HG03135 (cell line): ENCODE data around the gene SRGAP3.
"Not testable (repeated sequence)": the region's sequence is repeated elsewhere in the genome, so short reads cannot be mapped to it uniquely, and the experiment has no call there.

Source experiments
- ATAC-seq: cut with Tn5 transposase; IDR thresholded peaks from one replicate; pipeline ENCODE4 v1.9.1; 2021; ENCODE audit warnings: mild to moderate bottlenecking, moderate library complexity; ENCODE audit not compliant: unreplicated experiment

Gene SRGAP3

DNA sequence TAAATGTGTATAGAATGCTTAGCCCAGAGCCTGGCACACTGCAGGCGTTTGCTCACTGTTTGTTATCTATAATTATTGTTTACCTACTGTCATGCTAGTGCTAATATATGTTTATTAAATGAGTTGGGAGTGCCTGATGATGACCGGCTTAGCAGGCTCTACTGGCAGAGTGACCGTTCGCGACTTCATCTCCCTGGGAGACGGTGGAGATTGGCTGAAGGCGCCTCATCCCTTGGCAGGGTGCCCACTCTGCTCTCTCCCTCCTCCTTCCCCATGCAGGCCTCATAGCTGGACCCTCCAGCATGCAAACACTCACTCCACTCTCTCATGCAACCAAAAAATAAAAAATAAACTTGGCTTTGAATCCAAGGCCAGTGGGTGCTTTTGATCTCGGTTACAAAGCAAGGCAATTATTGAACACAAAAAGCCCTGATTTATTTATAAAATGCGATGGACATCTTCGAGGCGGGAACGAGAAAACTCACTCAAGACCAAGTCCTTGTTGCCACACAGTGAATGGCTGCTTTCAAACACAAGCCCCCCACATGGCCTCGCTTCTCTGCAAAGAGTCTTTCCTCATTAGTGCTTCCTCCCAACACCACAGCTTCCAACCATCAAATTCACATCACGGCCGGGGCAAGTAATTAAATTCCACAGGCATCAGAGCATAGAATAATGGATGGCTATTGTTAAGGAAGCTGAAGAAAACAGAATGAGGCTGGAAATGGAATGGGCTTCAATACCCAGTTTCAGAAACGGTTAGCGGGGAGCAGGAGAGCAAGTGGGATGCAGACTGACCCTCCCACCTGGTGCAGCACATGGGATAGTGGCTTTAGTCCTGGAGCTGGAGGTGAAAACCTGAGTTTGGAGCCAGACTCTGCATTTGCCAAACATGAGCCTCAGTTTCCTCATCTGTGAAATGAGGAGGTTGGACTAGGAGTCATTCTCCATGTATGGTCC is 150.4 kb downstream of the SRGAP3 start:
- no peak for ATAC-seq

DNA sequence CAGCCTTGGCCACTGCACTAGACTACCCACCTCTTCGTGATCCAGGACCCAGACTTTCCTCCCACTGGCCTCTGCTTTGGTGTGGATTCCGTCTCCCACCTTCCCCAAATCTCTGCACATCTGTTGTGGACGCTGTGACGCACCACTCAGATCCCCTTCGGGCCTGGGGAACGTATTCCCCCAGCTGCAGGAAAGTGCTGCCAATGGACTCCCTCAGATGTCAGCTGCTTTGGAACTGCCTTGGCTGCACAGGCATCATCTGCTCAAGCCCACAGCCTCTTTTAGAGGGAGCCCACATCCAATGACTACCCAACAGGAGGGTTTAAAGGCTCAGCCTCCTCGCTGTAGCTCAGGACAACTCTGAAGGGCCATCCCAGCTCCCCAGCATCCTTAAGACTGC is 152.0 kb downstream of the SRGAP3 start:
- no peak for ATAC-seq

DNA sequence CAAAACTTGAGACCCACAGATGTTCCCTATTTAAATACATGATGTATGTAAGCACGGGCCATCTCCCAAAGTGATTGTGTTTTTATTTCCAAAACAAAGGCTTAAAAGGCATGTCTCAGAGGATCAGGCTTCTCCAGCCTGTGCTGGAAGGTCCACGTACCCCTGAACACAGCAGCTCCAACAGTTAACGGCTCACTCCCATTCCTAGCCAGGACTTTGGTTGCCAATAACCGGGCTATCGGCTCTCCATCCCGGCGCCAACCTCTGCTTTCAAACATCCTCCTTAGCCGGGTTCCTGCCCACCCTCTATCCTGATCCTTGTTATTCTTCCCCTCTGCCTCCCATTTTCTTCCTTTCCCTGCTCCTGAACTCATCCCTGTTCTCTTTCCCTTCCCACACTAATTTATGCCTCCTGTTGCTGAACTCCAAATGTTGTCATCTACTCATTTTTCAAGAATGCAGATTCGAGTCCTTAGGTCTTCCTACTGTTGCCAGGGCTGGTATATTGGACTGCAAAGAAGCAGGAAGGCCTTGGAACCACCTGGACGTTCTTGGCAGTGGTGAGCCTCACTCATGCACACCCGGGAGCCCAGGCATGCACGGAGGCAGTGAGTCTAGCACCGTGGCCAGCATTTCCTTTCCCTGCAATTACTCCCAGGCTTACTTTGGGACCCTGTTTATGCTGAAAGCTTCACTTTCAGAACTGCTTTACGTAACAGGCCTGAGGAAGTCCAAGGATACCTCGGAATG is 157.8 kb downstream of the SRGAP3 start:
- ATAC-seq, result no peak

DNA sequence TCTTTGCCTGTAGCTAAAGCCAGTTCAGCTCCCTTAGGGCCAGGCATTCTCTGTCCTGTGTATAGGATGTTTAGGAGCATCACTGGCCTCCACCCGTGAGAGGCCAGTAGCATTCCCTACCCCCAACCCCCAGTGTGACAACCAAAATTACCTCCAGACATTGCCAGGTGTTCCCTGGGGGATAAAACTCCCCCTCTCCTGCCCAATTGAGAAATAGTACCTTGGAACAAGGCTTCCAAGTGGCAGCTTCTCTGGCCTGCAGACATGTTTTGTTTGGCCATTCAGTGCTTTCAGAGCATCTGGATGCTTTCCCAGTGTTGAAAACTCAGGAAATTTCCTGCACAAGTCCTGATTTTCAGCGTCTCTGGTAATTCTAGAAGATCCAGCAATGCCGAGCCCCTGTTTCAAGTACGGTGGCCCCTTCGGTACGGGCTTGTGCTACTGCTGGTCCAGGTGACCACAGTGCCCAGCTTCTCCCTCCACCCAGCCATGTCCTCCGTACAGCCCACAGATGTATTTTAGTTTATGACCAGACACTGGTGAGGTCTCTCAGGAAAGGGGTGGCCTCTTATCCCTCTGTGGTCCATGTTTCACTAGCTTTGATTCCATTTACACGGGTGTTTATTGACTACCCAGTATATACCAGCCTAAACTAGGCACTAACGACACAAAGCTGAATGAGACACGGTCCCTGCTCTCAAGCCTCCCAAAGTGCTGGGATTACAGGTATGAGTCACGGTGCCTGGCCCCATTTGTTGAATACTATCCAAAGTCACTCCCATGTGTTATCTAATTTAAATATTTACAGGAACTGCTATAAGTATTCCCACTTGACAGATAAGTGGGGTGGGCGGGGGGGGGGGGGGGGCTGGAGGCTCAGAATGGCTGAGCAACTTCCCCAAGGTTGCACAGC is 160.7 kb downstream of the SRGAP3 start:
- ATAC-seq, result no peak

DNA sequence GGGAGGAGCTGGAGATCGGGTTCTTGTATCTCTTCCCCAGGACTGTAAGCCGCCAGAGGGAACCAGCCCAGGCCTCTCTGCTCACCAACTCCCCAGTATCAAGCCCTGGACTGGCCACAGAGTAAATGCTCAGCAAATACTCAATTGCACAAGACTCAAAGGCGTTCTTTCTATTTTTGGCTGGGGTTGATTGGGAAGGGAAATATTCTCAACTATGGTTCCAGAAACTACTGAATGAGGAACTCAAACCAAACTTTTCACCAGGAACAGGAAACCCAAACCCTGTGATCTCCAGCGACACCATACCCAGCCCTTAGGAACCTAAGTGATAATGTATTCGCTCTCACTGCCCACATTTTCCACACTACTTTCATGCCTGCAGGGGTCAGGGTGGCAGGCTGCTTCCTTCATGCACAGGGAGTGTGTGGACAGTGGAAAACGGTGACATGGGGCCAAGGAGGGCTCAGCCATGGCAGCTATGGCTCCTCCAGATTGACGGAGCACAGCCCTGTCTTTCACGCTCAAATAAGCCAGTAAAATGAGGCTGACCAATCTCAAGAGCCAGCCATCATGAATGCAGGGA is 161.5 kb downstream of the SRGAP3 start:
- no peak for ATAC-seq

DNA sequence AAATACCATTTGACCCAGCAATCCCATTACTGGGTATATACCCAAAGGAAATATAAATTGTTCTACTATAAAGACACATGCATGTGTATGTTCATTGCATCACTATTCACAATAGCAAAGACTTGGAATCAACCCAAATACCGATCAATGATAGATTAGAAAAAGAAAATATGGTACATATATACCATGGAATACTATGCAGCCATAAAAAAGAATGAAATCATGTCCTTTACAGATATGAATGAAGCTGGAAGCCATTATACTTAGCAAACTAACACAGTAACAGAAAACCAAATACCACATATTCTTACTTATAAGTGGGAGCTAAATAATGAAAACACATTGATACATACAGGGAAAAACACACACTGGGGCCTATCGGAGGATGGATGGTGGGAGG is 164.0 kb downstream of the SRGAP3 start:
- not testable (repeated sequence) for ATAC-seq

DNA sequence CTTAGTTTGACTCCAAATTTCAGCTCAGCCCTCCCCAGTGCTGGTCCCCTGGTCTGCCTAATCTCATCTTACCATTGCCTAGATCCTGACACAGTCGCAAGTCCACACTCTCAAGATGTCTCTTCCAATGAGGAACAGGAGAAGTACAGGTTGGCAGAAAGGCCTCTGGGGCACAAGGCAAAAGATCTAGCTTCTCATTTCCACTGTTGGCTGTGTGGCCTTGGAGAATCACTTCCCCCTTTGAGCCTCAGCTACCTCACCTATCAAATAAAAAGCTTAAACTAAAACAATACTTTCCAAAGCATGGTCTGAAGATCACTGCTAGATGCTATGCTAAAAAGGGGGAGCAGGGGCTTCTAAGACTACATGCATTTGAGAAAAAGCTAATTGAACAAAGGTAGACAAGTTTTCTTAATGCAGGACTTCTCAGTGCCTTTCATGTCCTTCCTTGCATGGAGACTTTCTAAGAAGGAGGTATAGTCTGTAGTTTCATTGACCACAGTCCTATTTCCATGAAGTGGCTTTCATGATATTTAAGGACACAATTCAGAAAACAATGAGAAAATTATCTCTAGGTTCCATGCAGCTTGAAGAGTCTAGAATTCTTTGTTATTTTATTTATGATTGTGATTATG is 168.1 kb downstream of the SRGAP3 start:
- ATAC-seq, result no peak

DNA sequence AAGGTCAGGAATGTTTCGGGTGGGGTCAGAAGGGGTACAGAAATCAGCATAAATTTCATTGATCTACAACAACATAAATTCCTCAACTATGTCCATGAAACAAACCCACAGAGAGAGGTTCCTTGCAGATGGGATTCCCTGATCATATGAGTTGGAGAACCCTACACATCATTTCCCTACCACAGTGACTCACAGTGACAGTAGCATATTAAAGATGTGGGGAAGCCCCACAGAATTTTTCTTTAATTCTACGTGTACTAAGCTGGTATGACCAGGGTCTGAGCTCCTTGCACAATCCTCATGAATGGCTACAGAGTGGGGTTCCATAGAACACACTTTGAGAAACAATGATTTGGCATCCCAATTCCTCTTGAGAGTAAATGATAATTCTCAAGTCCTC is 169.3 kb downstream of the SRGAP3 start:
- no peak for ATAC-seq

DNA sequence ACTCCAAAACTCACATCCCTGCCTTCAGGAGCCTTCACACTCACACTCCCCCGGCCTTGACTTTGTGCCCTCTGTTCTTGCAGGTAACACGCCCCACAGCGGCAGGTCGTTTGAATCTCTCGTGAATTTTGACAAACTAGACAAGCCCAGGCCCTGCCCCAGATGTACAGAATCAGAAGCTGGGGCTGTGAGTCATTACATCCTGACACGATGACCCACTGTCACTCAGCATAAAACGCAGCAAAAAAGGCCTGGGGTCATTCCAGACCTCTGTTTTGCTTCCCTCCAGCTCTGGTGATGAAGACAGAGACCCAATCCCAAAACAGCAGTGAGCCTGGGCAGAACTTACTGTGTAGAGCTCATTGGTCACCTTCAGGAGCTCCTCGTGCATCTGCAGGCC is 169.8 kb downstream of the SRGAP3 start:
- ATAC-seq, result no peak

DNA sequence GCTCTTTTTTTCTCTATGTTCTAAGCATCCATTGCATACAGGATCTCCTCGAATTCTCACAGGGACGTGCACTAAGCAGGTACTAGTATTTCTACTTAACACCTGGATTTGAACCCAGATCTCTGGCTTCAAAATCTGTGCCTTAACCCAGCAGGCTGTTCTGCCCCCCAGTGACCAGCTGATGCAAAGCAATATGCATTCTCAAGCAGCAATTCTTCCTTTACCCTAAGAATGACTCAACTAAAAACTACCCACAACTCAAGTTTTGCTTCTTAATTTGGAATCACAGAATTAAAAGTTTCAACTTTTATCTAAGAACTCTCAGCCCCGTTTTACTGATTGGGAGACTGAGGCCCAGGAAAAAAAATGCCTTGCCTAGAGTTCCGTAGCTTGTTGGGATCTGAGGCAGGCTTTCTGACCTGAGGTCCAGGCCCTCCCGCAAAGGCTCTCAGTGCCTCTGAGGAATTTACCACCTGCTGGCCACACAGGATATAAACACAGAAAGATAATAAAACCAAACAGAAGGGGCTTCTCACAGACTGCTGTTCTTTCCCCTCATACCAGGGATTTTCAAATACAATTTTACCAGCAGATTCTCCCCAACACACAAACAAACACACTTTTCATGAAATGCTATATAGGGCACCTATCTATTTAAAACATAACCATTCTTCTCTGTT is 170.7 kb downstream of the SRGAP3 start:
- no peak for ATAC-seq

DNA sequence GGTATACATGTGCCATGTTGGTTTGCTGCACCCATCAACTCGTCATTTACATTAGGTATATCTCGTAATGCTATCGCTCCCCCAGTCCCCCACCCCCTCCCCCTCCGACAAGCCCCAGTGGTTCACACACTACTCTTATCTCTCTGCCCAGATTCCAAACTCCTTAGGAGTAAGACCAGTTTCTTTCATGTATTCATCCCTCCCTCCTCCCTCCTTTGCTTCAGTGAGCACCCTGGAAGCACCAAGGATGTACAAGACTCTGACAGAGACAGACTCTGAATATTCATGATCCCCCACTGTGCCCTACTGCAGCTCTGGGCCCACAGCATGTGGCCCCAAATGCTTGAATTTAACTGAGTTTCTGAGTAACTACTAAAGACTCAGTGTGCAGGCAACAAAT is 172.4 kb downstream of the SRGAP3 start:
- ATAC-seq, result no peak

DNA sequence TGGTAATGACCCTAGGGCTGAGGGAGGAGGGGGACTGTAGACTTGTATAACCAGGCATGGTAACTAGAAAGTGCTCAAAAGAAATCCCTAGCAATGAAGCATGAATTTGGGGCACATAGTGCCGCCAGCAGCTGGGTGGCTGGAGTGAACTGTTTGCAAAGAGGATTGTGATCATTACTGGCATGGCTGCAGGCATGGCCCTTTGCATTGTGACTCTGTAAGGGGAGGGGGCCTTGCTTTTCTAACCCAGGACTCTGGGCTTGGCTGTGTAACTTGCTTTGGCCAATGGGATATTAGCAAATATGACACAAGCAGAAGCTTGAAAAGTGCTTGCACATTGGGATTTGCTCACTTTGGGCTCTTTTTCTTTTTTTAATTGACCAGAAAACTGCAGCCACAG is 173.7 kb downstream of the SRGAP3 start:
- ATAC-seq, result no peak

DNA sequence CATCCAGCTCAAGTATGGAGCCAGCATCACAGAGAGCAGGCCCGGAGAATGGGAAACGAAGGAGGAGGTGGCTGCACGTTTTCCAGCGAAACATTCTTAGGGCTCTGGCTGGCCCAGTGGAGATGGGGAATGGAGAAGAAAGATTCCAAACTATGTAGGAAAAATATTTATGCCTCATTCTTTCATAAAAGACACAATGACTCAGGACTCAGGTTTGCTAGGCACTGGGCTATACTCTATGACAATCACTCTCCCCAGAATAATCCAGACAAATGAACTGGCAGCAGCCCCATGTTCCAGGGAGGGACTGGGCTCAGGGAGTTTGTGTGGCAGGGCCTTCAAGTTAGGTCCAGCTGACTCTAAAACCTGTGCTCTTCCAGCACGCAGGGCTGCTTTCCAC is 175.4 kb downstream of the SRGAP3 start:
- ATAC-seq, result no peak

DNA sequence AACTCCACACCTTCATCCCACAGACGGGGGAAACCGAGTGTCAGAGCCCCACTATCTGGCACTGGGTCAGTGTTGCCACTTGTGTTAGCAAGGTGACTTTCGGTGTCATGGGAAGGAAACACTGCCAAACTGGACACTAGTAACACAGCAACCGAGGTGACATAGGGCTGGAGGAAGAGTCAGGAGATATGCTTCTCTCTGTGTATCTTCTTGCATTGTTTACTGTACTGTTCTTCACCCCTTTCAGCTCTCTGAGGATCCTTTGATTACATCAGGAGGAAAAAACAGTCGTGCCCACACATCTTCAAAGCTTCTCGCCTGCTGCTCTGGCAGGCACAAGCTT is 176.8 kb downstream of the SRGAP3 start:
- ATAC-seq, result no peak

DNA sequence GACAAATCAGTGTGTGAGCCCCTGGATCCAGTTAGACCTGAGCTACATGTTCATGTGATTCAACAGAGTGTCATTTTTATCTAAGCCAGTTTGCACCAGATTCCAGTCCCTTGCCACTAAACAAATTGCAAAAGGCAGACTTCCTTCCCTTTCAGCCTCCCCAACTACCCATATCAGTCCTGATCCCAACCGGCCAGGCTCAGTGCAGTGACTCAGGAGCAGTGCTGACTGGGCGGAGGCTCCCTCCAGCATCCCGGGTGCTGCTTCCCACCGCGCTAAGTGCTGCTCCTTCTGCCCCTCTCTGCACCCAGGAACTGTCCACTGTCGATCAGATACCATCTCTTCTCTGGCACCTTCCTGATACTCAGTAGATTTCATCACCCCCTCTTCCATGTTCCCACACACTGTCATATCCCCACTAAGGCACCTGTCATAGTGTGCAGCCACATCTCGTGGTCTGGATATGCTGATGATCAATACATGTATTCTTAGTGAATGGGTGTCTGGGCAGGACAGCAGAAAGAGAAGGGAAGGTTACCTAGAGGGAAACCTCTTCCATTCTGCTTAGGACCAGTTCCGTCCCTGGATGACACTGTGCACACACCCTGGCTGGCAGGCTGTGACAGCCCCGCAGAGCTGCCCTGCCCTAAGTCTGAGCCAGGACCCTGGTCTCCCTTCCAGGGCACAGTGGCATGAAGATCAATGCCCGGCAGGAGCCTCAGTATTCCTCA is 177.3 kb downstream of the SRGAP3 start:
- no peak for ATAC-seq

DNA sequence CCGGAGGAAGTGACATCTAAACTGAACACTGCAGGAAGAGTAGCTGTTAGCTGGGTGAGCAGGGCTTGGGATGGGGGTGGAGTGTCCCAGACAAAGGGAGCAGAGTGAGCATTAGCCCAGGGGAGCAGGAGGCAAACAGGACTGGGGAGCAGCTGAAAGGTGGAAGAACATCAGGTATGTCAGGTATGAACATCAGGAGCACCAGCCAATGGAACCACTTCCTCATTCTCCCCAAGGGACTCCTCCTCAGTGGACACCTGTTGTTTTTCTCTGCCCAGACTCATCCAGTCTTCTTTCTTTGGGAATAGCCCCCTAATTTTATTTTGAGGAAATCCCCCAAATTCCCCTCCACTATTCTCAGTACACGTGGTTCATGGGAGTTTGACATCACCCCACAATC is 178.5 kb downstream of the SRGAP3 start:
- ATAC-seq, result no peak

DNA sequence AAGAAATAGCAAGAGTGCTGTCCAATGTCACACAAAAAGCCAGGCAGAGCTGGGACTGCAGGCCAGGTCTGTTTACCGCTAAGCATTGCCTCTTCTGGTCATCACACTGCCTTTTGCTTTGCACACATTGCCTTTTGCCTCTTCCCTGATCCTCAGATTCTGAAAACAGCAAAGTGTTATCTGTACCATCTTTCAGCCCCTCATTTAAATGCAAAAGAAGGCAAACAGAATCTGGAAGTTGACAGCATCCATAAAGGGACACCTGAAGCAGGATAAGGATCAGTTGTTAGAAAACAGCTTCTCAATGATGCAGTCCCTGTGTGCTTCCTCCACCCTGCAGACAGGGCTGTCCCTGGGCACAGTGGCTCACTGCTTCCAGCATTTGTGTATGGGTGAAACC is 179.5 kb downstream of the SRGAP3 start:
- ATAC-seq, result no peak

DNA sequence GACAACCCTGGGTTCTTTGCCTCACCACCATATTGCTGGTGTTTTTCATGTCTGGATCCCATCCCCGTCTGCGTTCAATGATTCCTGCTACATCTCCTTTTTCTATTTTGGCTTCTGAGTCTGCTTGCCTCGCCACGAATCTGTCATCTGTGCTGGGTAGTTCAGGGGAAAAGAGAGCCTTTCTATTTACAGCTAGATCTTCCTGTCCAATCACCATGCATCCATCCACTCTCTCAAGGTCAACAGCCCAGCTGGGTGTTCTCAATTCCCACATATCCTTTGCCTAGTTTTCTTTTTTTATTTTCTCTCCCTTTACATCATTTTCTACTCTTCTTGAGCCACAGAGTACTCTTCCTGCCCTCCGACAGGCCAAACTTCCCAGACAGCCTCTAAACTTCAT is 181.4 kb downstream of the SRGAP3 start:
- ATAC-seq, result no peak

DNA sequence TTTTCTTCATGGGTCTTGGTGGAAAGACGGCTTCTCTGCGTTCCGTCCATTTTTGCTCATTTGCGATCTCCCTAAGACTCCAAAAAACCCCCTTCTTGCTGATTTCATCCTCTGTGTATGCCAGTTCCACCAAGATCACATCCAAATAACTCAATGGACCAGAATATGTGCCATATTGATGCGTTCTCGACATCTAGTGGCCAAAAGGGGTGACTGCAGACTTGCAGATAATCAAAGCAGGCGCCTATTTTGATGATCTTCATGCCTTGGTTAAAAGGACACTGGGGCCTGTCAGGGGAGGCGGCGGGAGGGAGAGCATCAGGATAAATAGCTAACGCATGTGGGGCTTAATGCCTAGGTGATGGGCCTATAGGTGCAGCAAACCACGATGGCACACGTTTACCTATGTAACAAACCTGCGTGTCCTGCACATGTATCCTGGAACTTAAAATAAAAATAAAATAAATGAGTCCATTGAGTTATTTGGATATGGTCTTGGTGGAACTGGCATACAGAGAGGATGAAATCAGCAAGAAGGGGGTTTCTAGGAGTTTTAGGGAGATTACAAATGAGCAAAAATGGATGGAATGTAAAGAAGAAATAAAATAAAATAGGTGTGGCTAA is 182.0 kb downstream of the SRGAP3 start:
- no peak for ATAC-seq
